ENCODE data around the gene ISOC2. TPM values are rescaled to one million over a fixed set of nuclear protein-coding genes. Genes with fewer than 3 reads are reported as not detected.
A peak's percentile ranks its signal among the peaks of the same experiment; 100 is the strongest.

Gene ISOC2
- total RNA-seq, 1 donor from 2014 or later: 36.7 TPM

DNA sequence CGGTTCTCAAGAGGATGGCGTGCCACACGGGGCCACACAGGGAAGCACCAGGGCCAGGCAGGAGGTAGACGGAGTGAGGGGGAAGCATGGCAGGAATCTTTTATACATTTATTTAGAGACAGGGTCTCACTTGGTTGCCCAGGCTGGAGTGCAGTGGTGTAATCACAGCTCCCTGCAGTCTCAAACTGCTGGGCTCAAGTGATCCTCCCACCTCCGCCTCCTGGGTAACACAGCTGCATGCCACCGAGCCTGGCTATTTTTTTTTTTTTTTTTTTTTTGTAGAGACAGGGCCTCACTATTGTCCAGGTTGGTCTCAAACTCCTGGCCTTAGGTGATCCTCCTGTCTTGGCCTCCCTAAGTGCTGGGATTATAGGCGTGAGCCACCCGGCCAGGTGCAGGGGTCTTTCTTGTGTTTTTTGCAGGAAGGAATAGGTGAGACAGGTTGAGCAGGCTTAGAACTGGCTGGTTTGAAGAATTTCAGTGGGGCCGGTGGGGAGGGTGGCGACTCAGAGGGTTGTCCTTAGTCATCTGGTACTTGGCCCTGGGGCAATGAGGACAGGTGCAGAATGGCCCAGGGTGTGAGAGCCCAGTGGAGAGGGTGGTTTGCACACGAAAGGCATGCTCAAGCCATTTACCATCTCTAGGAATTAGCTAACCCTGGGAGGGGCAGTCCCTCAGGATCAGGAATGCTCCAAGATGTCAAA is 34.4 kb upstream of the ISOC2 start:
- no peak for DNase-seq (ENCODE audit: low read depth, low spot score)
- H3K4me1 Mint-ChIP-seq: no peaks in the 10 kb centered on the region
- TF ChIP-seq, protein P1, sequence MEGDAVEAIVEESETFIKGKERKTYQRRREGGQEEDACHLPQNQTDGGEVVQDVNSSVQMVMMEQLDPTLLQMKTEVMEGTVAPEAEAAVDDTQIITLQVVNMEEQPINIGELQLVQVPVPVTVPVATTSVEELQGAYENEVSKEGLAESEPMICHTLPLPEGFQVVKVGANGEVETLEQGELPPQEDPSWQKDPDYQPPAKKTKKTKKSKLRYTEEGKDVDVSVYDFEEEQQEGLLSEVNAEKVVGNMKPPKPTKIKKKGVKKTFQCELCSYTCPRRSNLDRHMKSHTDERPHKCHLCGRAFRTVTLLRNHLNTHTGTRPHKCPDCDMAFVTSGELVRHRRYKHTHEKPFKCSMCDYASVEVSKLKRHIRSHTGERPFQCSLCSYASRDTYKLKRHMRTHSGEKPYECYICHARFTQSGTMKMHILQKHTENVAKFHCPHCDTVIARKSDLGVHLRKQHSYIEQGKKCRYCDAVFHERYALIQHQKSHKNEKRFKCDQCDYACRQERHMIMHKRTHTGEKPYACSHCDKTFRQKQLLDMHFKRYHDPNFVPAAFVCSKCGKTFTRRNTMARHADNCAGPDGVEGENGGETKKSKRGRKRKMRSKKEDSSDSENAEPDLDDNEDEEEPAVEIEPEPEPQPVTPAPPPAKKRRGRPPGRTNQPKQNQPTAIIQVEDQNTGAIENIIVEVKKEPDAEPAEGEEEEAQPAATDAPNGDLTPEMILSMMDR (conservative IDR thresholded peaks at IDR 0.05): no peak
- H3K4me3 Mint-ChIP-seq: no peak overlapping the region
- H3K27ac Mint-ChIP-seq (ENCODE audit: unreplicated experiment): peak overlapping the region; percentile 45
- peaks cover 4% of the 10 kb centered on the region for H3K27me3 Mint-ChIP-seq (ENCODE audit: low read depth)
- H3K36me3 Mint-ChIP-seq (ENCODE audit: low read depth): no peaks in the 10 kb centered on the region
- H3K9me3 Mint-ChIP-seq: no peaks in the 10 kb centered on the region

DNA sequence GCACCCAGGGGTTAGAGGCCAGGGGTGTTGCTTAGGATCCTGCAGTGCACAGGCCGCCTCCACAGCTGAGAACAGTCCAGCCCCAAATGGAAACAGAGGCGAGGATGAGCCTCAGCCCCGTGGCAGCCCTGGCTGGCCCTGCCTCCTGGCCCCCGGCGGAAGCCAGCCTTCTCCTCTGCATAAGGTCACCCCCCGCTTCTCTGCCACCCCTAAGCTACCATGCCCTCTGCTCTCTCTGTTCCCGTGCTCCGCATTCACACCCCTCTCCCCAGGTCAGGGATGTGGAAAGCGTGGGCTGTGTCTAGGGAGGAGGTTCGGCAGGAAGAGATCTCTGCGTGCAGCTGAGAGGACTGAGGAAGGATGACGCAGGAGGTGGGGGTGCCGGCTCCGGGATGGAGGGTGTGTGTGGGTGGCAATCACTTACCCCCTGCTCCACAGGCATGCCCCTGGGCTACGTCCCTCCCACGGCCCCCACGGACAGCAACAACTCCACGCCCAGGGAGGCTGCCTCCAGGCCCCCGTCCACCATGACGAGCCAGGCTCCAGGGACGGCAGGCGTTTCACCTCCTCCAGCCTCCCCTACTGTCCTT is 32.8 kb upstream of the ISOC2 start:
- H3K27ac Mint-ChIP-seq (ENCODE audit: unreplicated experiment): no peak overlapping the region
- H3K27me3 Mint-ChIP-seq (ENCODE audit: low read depth): peaks cover 4% of the 10 kb centered on the region
- H3K4me3 Mint-ChIP-seq: no peak overlapping the region
- no peak for DNase-seq (ENCODE audit: low read depth, low spot score)
- TF ChIP-seq, protein P1 (conservative IDR thresholded peaks at IDR 0.05): no peak
- H3K4me1 Mint-ChIP-seq: no peaks in the 10 kb centered on the region
- H3K9me3 Mint-ChIP-seq: no peaks in the 10 kb centered on the region
- H3K36me3 Mint-ChIP-seq (ENCODE audit: low read depth): no peaks in the 10 kb centered on the region

- H3K27ac Mint-ChIP-seq (ENCODE audit: unreplicated experiment): no peak overlapping the region
- no peak for DNase-seq (ENCODE audit: low read depth, low spot score)
- peaks cover 4% of the 10 kb centered on the region for H3K27me3 Mint-ChIP-seq (ENCODE audit: low read depth)
- no peaks in the 10 kb centered on the region for H3K36me3 Mint-ChIP-seq (ENCODE audit: low read depth)
- no peak overlapping the region for H3K4me3 Mint-ChIP-seq
- TF ChIP-seq, protein P1 (conservative IDR thresholded peaks at IDR 0.05): no peak
- no peaks in the 10 kb centered on the region for H3K9me3 Mint-ChIP-seq
- no peaks in the 10 kb centered on the region for H3K4me1 Mint-ChIP-seq
Observed at GRCh38 chr19:55493645-55494171, 32.3 kb upstream of the ISOC2 start.

GRCh38 chr19:55493052-55493644 is 31.7 kb upstream of the ISOC2 start:
- peaks cover 4% of the 10 kb centered on the region for H3K27me3 Mint-ChIP-seq (ENCODE audit: low read depth)
- no peaks in the 10 kb centered on the region for H3K9me3 Mint-ChIP-seq
- TF ChIP-seq, protein P1 (conservative IDR thresholded peaks at IDR 0.05): no peak
- H3K4me3 Mint-ChIP-seq: no peak overlapping the region
- DNase-seq (ENCODE audit: low read depth, low spot score): no peak
- no peak overlapping the region for H3K27ac Mint-ChIP-seq (ENCODE audit: unreplicated experiment)
- peaks cover 4% of the 10 kb centered on the region for H3K4me1 Mint-ChIP-seq
- H3K36me3 Mint-ChIP-seq (ENCODE audit: low read depth): no peaks in the 10 kb centered on the region

- Mint-ChIP-seq H3K4me3 (peak overlapping the region; percentile 39), H3K4me1 (peaks cover 7% of the 10 kb centered on the region), H3K9me3 (no peaks in the 10 kb centered on the region), H3K36me3 (ENCODE audit: low read depth) (no peaks in the 10 kb centered on the region), H3K27ac (ENCODE audit: unreplicated experiment) (no peak overlapping the region), H3K27me3 (ENCODE audit: low read depth) (peaks cover 4% of the 10 kb centered on the region)
- no peak for DNase-seq (ENCODE audit: low read depth, low spot score)
- TF ChIP-seq, protein P1 (conservative IDR thresholded peaks at IDR 0.05): no peak
Observed at GRCh38 chr19:55492362-55492944, 31.0 kb upstream of the ISOC2 start.

All from neural crest cell (in vitro differentiated cells).